Hepatocyte (in vitro differentiated cells): ENCODE measurements around the gene HNRNPA3. TPM values are rescaled to one million over a fixed set of nuclear protein-coding genes. Genes with fewer than 3 reads are reported as not detected.

ENCODE experiments used
- DNase-seq: peaks from one replicate; pipeline ENCODE4 v3.0.0-alpha.2; 2016; ENCODE audit warnings: low spot score
- H2AFZ ChIP-seq: fragments of 200-600 bp; sonication (generic); 2 replicates; pipeline ENCODE4 v1.6.0; 2016; ENCODE audit warnings: antibody characterized with exemption, mild to moderate bottlenecking
- H3K27ac ChIP-seq: fragments of 200-600 bp; sonication (generic); 2 replicates; pipeline ENCODE4 v1.5.1; 2016; ENCODE audit warnings: mild to moderate bottlenecking
- H3K27me3 ChIP-seq: fragments of 200-600 bp; sonication (generic); 2 replicates; pipeline ENCODE4 v1.6.1; 2016
- H3K36me3 ChIP-seq: fragments of 200-600 bp; sonication (generic); replicated peaks from 2 replicates; pipeline ENCODE4 v1.5.1; 2016; ENCODE audit warnings: low read depth; ENCODE audit not compliant: insufficient read depth
- H3K4me1 ChIP-seq: fragments of 200-600 bp; sonication (generic); 2 replicates; pipeline ENCODE4 v1.5.1; 2016; ENCODE audit warnings: mild to moderate bottlenecking, moderate library complexity; ENCODE audit not compliant: insufficient read depth
- H3K4me2 ChIP-seq: fragments of 200-600 bp; sonication (generic); 2 replicates; pipeline ENCODE4 v1.6.0; 2016
- H3K4me3 ChIP-seq: fragments of 200-600 bp; sonication (generic); 2 replicates; pipeline ENCODE4 v1.5.1; 2016; ENCODE audit warnings: mild to moderate bottlenecking
- H3K79me2 ChIP-seq: fragments of 200-600 bp; sonication (generic); 2 replicates; pipeline ENCODE4 v1.6.0; 2017; ENCODE audit warnings: mild to moderate bottlenecking
- H3K9me2 ChIP-seq: fragments of 200-600 bp; sonication (generic); replicated peaks from 2 replicates; pipeline ENCODE4 v1.6.0; 2017; ENCODE audit warnings: mild to moderate bottlenecking; ENCODE audit not compliant: insufficient read depth
- H3K9me3 ChIP-seq: fragments of 200-600 bp; sonication (generic); 2 replicates; pipeline ENCODE4 v1.5.1; 2016; ENCODE audit warnings: low read depth, mild to moderate bottlenecking
- H4K20me1 ChIP-seq: fragments of 200-600 bp; sonication (generic); 2 replicates; pipeline ENCODE4 v1.6.0; 2016; ENCODE audit warnings: mild to moderate bottlenecking; ENCODE audit not compliant: insufficient read depth, poor library complexity, severe bottlenecking
- CTCF ChIP-seq: fragments of 200-600 bp; sonication (generic); IDR thresholded peaks from 2 replicates; pipeline ENCODE4 v1.5.1; 2016; ENCODE audit warnings: antibody characterized with exemption, mild to moderate bottlenecking; ENCODE audit not compliant: poor library complexity
- EZH2 ChIP-seq: fragments of 200-600 bp; sonication (generic); IDR thresholded peaks from 2 replicates; pipeline ENCODE4 v1.6.1; 2016; ENCODE audit warnings: antibody characterized with exemption, mild to moderate bottlenecking, borderline replicate concordance
- EZH2phosphoT487 ChIP-seq: fragments of 200-600 bp; sonication (generic); IDR thresholded peaks from one replicate; pipeline ENCODE4 v1.6.1; 2018; ENCODE audit warnings: antibody characterized with exemption, mild to moderate bottlenecking, low read depth, moderate library complexity; ENCODE audit not compliant: unreplicated experiment, severe bottlenecking
- WGBS: methylation state at CpG from one replicate; pipeline ENCODE4 v1.1.6; 2016; ENCODE audit warnings: low lambda C conversion rate; ENCODE audit errors: missing lambda C conversion rate; 5-methylcytosine and 5-hydroxymethylcytosine counted together
- polyA plus RNA-seq: library from polyadenylated mRNA; unstranded; fragments of >200 nt; fragmentation: Nextera tagmentation; extraction: Ambion mirVana; gene quantifications from 2 replicates; pipeline ENCODE4 v1.2.1, GENCODE V29; 2016
- total RNA-seq: library from RNA; depleted of rRNA; stranded (reverse); fragments of >200 nt; gene quantifications from 2 replicates; pipeline ENCODE4 v1.2.3, GENCODE V29; 2014

Gene HNRNPA3
- total and polyA plus RNA-seq, 2 experiments from 2014 or later = 56.1 to 59.5 TPM

DNA sequence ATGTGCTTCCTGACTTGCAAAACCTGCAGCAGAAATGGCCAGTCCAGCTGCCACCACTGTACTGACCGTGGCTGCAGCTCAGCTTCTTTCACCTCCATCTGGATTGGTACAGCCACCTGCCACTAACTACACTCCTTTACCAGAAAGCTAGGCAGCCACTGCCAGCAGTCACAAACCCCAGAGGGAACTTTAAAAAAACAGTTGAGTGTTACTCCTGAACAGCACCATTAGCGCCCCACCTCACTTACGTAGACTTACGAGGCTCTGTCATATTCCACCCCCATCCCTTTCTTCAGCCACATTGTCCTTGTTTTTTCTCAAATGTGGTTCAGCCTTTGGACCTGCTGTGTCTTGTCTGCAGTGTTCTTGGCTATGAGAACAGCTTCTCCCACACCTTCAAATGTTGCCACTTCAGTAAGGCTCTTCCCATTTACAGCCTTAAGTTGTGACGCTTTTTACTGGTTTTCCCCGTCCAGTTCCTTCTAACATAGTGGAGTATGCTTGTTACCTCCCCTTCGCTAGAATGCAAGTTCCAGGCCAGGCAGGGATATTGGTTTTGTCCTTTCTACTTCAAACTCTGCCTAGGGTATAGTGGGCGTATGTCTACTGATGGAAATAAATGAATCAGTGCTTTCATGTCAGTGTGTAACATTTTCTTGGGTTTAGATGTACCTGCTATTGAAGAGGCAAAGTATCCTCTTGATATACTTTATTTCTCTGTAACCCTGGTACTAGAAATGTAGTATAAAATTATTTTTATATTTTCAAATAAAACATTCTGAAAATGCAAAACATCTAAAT is 17.0 kb downstream of the HNRNPA3 start:
- no peak overlapping the region for H3K4me3 ChIP-seq
- no peak overlapping the region for H3K4me2 ChIP-seq
- no peaks in the 10 kb centered on the region for H3K9me3 ChIP-seq
- no peaks in the 10 kb centered on the region for H3K9me2 ChIP-seq
- H3K4me1 ChIP-seq = no peaks in the 10 kb centered on the region
- H3K27ac ChIP-seq = no peak overlapping the region
- H2AFZ ChIP-seq = no peak overlapping the region
- H3K27me3 ChIP-seq = no peaks in the 10 kb centered on the region
- TF ChIP-seq EZH2 (no peak), EZH2phosphoT487 (no peak), CTCF (no peak)
- peaks cover 14% of the 10 kb centered on the region for H3K36me3 ChIP-seq
- peaks cover 20% of the 10 kb centered on the region for H4K20me1 ChIP-seq
- H3K79me2 ChIP-seq = peaks cover 64% of the 10 kb centered on the region
- WGBS = 93% methylated on average over 8 of the region's 8 CpGs
- DNase-seq = no peak

DNA sequence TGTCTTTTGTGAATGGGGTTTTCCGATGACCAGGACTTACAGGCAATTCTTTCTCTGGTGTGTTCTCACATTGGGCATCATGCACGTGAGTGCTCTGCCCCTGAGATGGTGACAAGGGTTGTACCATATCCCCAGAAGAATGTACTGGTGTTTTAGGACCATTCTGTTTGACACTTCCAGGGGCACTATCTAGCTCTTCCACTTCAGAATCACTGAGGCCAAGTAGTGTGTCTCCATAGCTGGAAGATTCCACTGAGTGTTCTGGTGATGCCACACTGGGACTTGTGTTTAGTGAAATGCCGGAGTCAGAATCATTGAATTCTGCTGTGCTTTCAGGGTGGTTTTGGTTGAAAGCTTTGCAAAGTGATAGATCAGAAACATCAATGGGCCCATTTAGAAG is 18.7 kb downstream of the HNRNPA3 start:
- H4K20me1 ChIP-seq = peaks cover 36% of the 10 kb centered on the region
- peaks cover 80% of the 10 kb centered on the region for H3K79me2 ChIP-seq
- TF ChIP-seq EZH2 (no peak), CTCF (no peak), EZH2phosphoT487 (no peak)
- H2AFZ ChIP-seq = no peak overlapping the region
- no peaks in the 10 kb centered on the region for H3K9me2 ChIP-seq
- H3K27ac ChIP-seq = no peak overlapping the region
- H3K4me1 ChIP-seq = no peaks in the 10 kb centered on the region
- H3K9me3 ChIP-seq = no peaks in the 10 kb centered on the region
- H3K36me3 ChIP-seq = peaks cover 14% of the 10 kb centered on the region
- 98% methylated on average over 3 of the region's 3 CpGs for WGBS
- H3K4me3 ChIP-seq = no peak overlapping the region
- no peak overlapping the region for H3K4me2 ChIP-seq
- DNase-seq = no peak
- H3K27me3 ChIP-seq = no peaks in the 10 kb centered on the region

DNA sequence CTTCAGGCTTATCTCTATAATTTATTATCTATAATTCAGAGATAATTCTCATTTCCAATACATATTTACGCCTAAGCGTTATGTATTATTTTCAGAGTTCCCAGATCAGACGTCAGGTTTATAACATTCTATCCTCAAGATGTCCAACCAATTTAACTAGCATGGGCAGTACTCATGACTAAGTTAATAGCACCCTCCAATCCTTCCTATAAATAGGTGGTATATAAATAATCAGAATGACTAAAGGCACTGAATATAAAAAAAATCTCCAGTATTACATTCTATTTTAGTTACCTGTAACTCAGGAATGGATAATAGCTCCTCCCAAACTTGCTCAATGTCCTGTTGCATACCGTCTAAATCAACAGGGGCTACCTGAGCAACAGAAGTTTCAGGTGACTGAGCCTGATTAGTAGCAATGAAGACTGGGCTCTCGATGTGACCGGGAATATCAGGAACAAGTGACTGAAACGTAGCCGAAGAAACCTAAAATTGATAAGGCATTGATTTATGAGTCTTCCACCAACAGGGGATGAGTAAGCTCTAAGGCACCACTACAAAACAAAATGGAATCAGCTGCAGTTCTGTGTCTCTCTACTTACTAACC is 19.6 kb downstream of the HNRNPA3 start:
- Histone ChIP-seq H3K4me1 (no peaks in the 10 kb centered on the region), H3K27me3 (no peaks in the 10 kb centered on the region), H2AFZ (no peak overlapping the region), H3K36me3 (peaks cover 14% of the 10 kb centered on the region), H3K79me2 (peaks cover 89% of the 10 kb centered on the region), H3K4me2 (no peak overlapping the region), H3K9me3 (no peaks in the 10 kb centered on the region), H3K4me3 (no peak overlapping the region), H4K20me1 (peaks cover 44% of the 10 kb centered on the region), H3K9me2 (no peaks in the 10 kb centered on the region), H3K27ac (no peak overlapping the region)
- no peak for DNase-seq
- TF ChIP-seq CTCF (no peak), EZH2phosphoT487 (no peak), EZH2 (no peak)
- 91% methylated on average over 8 of the region's 8 CpGs for WGBS
